Measurements from ENCODE around the gene POMT2. TPM values are rescaled to one million over a fixed set of nuclear protein-coding genes. Genes with fewer than 3 reads are reported as not detected.

The POMT2 gene
- total and polyA plus RNA-seq, 2 donors (not counting 1 experiment from before 2014, with no cell fraction given) = 9.6 to 11.0 TPM

DNA sequence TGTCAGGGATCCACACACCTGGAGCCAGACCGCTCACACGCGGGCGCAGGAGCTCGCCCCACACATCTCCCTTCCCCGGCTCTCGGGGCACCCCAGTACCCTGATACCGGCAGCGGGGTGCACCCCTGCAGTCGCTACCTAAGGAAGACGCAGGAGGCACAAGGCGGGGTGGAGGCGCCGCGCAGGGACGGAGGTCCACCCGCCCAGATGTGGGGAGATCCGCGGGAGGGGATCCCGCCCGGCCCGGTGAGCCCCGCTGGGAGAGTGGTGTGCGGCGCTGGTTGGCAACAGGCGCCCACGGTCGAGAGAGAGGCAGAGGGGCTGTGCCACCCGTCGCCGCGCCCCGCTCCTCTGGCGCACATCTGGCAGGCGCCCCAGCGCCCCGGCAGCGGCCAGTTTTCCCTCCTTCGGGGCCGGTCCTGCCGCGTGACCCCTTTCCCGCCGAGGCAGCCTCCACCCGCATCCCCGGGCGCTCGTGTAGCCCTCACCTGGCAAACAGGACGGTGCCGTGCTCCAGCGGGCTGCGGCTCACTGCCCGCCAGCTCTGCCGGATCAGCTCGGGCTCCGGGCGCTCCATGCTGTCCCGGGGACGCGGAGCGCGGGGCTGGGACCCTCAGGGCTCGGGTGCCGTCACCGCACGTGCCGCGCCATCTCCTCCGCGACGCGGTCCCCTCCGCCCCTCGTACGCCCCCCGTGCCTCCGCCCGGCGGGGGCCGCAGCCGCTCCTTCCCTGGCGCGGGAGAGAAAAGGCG, 50.1 kb downstream of the POMT2 start:
- H3K9me3 ChIP-seq (ENCODE audit: control insufficient read depth, insufficient read depth, low read depth, low read length) = no peaks in the 10 kb centered on the region
- no peaks in the 10 kb centered on the region for H4K20me1 ChIP-seq (ENCODE audit: control insufficient read depth, extremely low read depth, insufficient read depth, low read length)
- H3K4me1 ChIP-seq (ENCODE audit: control insufficient read depth, extremely low read depth, insufficient read depth, low read length) = no peaks in the 10 kb centered on the region
- H3K27ac ChIP-seq (ENCODE audit: insufficient read depth, low read length) = no peak overlapping the region
- no peaks in the 10 kb centered on the region for H3K79me2 ChIP-seq (ENCODE audit: control insufficient read depth, insufficient read depth, low read length)
- no peak overlapping the region for H2AFZ ChIP-seq (ENCODE audit: low read length)
- no peak for DNase-seq (ENCODE audit: low read depth in 2 of 2)
- H3K36me3 ChIP-seq (ENCODE audit: control insufficient read depth, insufficient read depth, low read length) = no peaks in the 10 kb centered on the region
- TF ChIP-seq EZH2 (IDR thresholded peaks at IDR 0.05; ENCODE audit: low read length, missing control alignments) = no peak
- TF ChIP-seq CTCF (conservative IDR thresholded peaks at IDR 0.05 in 1 of 2, IDR thresholded peaks at IDR 0.05 in 1 of 2; ENCODE audit: low read depth in 1 of 2, low read length in 2 of 2) = no peak
- no peak overlapping the region for H3K4me2 ChIP-seq (ENCODE audit: extremely low read depth, insufficient read depth, low read length)
- no peak overlapping the region for H3K9ac ChIP-seq (ENCODE audit: insufficient read depth, low read length)
- no peak overlapping the region for H3K4me3 ChIP-seq (replicated peaks in 1 of 4; ENCODE audit: control extremely low read depth in 1 of 4, insufficient read depth in 1 of 4, low read depth in 3 of 4, low read length in 4 of 4)
- H3K27me3 ChIP-seq (ENCODE audit: control insufficient read depth, insufficient read depth, low read length) = peaks cover 23% of the 10 kb centered on the region

GRCh38 chr14:77268989-77269600, 51.6 kb downstream of the POMT2 start:
- H3K4me1 ChIP-seq (ENCODE audit: control insufficient read depth, extremely low read depth, insufficient read depth, low read length) = no peaks in the 10 kb centered on the region
- no peak overlapping the region for H2AFZ ChIP-seq (ENCODE audit: low read length)

More at GRCh38 chr14:77268989-77269600, 51.6 kb downstream of the POMT2 start:
- Histone ChIP-seq H3K4me3 (replicated peaks in 1 of 4; ENCODE audit: control extremely low read depth in 1 of 4, insufficient read depth in 1 of 4, low read depth in 3 of 4, low read length in 4 of 4) (no peak overlapping the region), H3K36me3 (ENCODE audit: control insufficient read depth, insufficient read depth, low read length) (no peaks in the 10 kb centered on the region), H3K27ac (ENCODE audit: insufficient read depth, low read length) (no peak overlapping the region), H3K79me2 (ENCODE audit: control insufficient read depth, insufficient read depth, low read length) (no peaks in the 10 kb centered on the region), H3K9me3 (ENCODE audit: control insufficient read depth, insufficient read depth, low read depth, low read length) (no peaks in the 10 kb centered on the region), H3K9ac (ENCODE audit: insufficient read depth, low read length) (no peak overlapping the region), H4K20me1 (ENCODE audit: control insufficient read depth, extremely low read depth, insufficient read depth, low read length) (no peaks in the 10 kb centered on the region), H3K27me3 (ENCODE audit: control insufficient read depth, insufficient read depth, low read length) (peaks cover 23% of the 10 kb centered on the region), H3K4me2 (ENCODE audit: extremely low read depth, insufficient read depth, low read length) (no peak overlapping the region)
- DNase-seq (ENCODE audit: low read depth in 2 of 2) = no peak
- TF ChIP-seq CTCF (conservative IDR thresholded peaks at IDR 0.05 in 1 of 2, IDR thresholded peaks at IDR 0.05 in 1 of 2; ENCODE audit: low read depth in 1 of 2, low read length in 2 of 2) = no peak
- TF ChIP-seq EZH2 (IDR thresholded peaks at IDR 0.05; ENCODE audit: low read length, missing control alignments) = no peak
